SU-DHL-6 (cell line): ENCODE data around the gene UBAP1.

Experiments used
- H2AFZ ChIP-seq: fragments of 200-600 bp; sonication (generic); 2 replicates; pipeline ENCODE4 v1.6.1; 2014; ENCODE audit warnings: low read depth, mild to moderate bottlenecking, moderate library complexity, mixed read lengths, antibody characterized with exemption, low read length; ENCODE audit not compliant: severe bottlenecking
- H3F3A ChIP-seq: fragments of 200-600 bp; shearing (Covaris generic); 2 replicates; pipeline ENCODE4 v1.6.0; 2016; ENCODE audit warnings: antibody characterized with exemption, mild to moderate bottlenecking; ENCODE audit not compliant: insufficient read depth
- H3K27ac ChIP-seq: fragments of 200-600 bp; sonication (generic); 2 replicates; pipeline ENCODE4 v1.5.1; 2016; ENCODE audit warnings: low read depth, mild to moderate bottlenecking, low read length, moderate library complexity, mixed read lengths
- H3K27me3 ChIP-seq: fragments of 200-600 bp; sonication (generic), shearing (Covaris generic); 2 replicates; pipeline ENCODE4 v1.6.0; 2014; ENCODE audit warnings: mild to moderate bottlenecking, low read length
- H3K36me3 ChIP-seq: fragments of 200-600 bp; sonication (generic); 2 replicates; pipeline ENCODE4 v1.6.1; 2014; ENCODE audit warnings: mild to moderate bottlenecking, low read length, mixed read lengths
- H3K4me2 ChIP-seq: fragments of 300-600, 200-600 bp; shearing (Covaris generic), sonication (generic); 2 replicates; pipeline ENCODE4 v1.6.0; 2014; ENCODE audit warnings: low read length, low read depth, mild to moderate bottlenecking; ENCODE audit not compliant: poor library complexity, severe bottlenecking
- H3K4me3 ChIP-seq: fragments of 200-600 bp; sonication (generic); 2 replicates; pipeline ENCODE4 v1.5.1; 2014; ENCODE audit warnings: antibody characterized with exemption, low read length, mild to moderate bottlenecking, mixed read lengths; ENCODE audit not compliant: insufficient read depth, poor library complexity, severe bottlenecking
- H3K79me2 ChIP-seq: fragments of 200-600 bp; sonication (generic); 2 replicates; pipeline ENCODE4 v1.6.1; 2014; ENCODE audit warnings: mild to moderate bottlenecking, low read length, moderate library complexity; ENCODE audit not compliant: insufficient read depth
- H3K9ac ChIP-seq: fragments of 200-600 bp; sonication (generic); 2 replicates; pipeline ENCODE4 v1.7.0; 2014; ENCODE audit warnings: mild to moderate bottlenecking, low read length
- H3K9me2 ChIP-seq: fragments of 200-600 bp; sonication (generic); replicated peaks from 2 replicates; pipeline ENCODE4 v1.6.1; 2014; ENCODE audit warnings: low read length; ENCODE audit not compliant: insufficient read depth
- H3K9me3 ChIP-seq: fragments of 200-600 bp; sonication (generic); 2 replicates; pipeline ENCODE4 v1.6.1; 2014; ENCODE audit warnings: low read length, mixed read lengths; ENCODE audit not compliant: insufficient read depth
- H4K20me1 ChIP-seq: fragments of 200-600 bp; sonication (generic); 2 replicates; pipeline ENCODE4 v1.6.1; 2014; ENCODE audit warnings: low read depth, mild to moderate bottlenecking, antibody characterized with exemption, low read length, moderate library complexity, mixed read lengths
- CTCF ChIP-seq: fragments of 200-600 bp; sonication (generic); IDR thresholded peaks from one replicate; pipeline ENCODE4 v1.5.1; 2017; ENCODE audit warnings: antibody characterized with exemption, mild to moderate bottlenecking, low read length, moderate library complexity; ENCODE audit not compliant: insufficient read depth, poor library complexity, severe bottlenecking
- EZH2phosphoT487 ChIP-seq: fragments of 200-600 bp; sonication (generic), shearing (Covaris generic); conservative IDR thresholded peaks from 2 replicates; pipeline ENCODE4 v1.6.1; 2018; ENCODE audit warnings: mild to moderate bottlenecking, antibody characterized with exemption, low read length, moderate library complexity, mixed read lengths

Gene UBAP1

GRCh38 chr9:34252016-34252415 lies 73.2 kb downstream of the UBAP1 start:
- Histone ChIP-seq H3K27ac (no peak overlapping the region), H3K79me2 (peaks cover 4% of the 10 kb centered on the region; the same call in 1 of the 2 replicates), H2AFZ (no peak overlapping the region), H3K4me3 (no peak overlapping the region), H3K9me3 (no peaks in the 10 kb centered on the region), H3K4me2 (no peak overlapping the region), H3K9ac (no peak overlapping the region), H3K9me2 (no peaks in the 10 kb centered on the region), H3K27me3 (no peaks in the 10 kb centered on the region), H3F3A (peaks cover 14% of the 10 kb centered on the region), H3K36me3 (0 out of 2 replicates have a peak, but pooled peaks cover 8% of the 10 kb centered on the region), H4K20me1 (no peaks in the 10 kb centered on the region)
- TF ChIP-seq EZH2phosphoT487 (no peak), CTCF (no peak)

DNA sequence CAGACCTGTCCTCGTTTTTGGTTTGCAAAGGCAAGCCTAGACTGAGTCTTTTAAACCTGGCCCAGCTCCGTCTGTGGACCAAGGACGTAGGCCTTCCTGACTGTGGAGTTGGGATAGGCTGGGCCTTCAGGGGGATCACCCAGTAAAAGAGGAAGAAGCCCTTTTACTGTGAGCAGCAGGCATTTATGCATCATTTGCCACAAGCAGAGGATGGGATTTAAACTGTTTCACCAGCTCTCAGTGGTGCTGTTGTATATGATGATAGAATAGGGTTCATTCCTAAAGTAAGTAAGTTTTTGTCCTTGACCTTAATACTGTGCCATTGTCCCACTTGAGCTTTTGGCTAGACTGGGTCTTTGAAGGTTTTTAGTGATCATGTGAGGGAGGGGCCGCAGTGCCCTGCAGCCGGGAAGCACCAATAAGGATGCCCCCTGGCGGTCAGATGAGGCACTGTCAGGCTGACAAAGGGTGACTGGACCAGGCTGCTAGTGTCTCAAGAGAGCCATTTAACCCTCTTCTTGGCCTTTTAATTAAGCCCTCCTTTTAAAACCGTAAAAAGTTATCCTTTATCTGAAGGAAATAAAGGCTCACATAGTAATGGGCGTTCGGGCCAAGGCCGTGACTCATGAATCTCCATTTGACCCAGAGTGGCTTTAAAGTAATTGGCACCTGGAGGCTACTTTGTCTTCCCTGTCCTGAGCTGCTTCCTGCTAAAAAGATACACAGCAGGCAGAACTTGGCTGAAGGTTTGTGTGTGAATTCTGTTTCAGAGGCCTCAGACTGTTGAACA lies 74.0 kb downstream of the UBAP1 start:
- no peak overlapping the region for H3K27ac ChIP-seq
- no peak overlapping the region for H3K9ac ChIP-seq
- H3F3A ChIP-seq: peaks cover 14% of the 10 kb centered on the region
- no peaks in the 10 kb centered on the region for H4K20me1 ChIP-seq
- H3K9me3 ChIP-seq: no peaks in the 10 kb centered on the region
- no peak overlapping the region for H2AFZ ChIP-seq
- 0 out of 2 replicates have a peak, but pooled peaks cover 8% of the 10 kb centered on the region for H3K36me3 ChIP-seq
- H3K9me2 ChIP-seq: no peaks in the 10 kb centered on the region
- TF ChIP-seq EZH2phosphoT487 (no peak), CTCF (peak; percentile 100)
- H3K27me3 ChIP-seq: no peaks in the 10 kb centered on the region
- no peak overlapping the region for H3K4me3 ChIP-seq
- no peaks in the 10 kb centered on the region for H3K79me2 ChIP-seq
- no peak overlapping the region for H3K4me2 ChIP-seq

GRCh38 chr9:34253460-34253837 lies 74.6 kb downstream of the UBAP1 start:
- Histone ChIP-seq H3K9ac (no peak overlapping the region), H3K4me2 (no peak overlapping the region), H3K9me3 (no peaks in the 10 kb centered on the region), H3F3A (peaks cover 14% of the 10 kb centered on the region), H4K20me1 (no peaks in the 10 kb centered on the region), H2AFZ (no peak overlapping the region), H3K27ac (no peak overlapping the region), H3K27me3 (no peaks in the 10 kb centered on the region), H3K36me3 (0 out of 2 replicates have a peak, but pooled peaks cover 8% of the 10 kb centered on the region), H3K9me2 (no peaks in the 10 kb centered on the region), H3K4me3 (no peak overlapping the region), H3K79me2 (no peaks in the 10 kb centered on the region)
- TF ChIP-seq CTCF (no peak), EZH2phosphoT487 (no peak)
